Fibroblast of mammary gland (primary cell): ENCODE results near the gene ZNF790.
A peak's percentile ranks its signal among the peaks of the same experiment; 100 is the strongest.
"Not testable (repeated sequence)": the region's sequence is repeated elsewhere in the genome, so short reads cannot be mapped to it uniquely, and the experiment has no call there.

Experiments
- DNase-seq: peaks from one replicate; pipeline ENCODE4 v3.0.0-alpha.2; 2010; ENCODE audit warnings: low read depth
- H3K4me3 ChIP-seq: 2 replicates; pipeline ENCODE4 v1.5.1; 2011; ENCODE audit warnings: low read depth, mild to moderate bottlenecking, low read length, moderate library complexity; ENCODE audit not compliant: control insufficient read depth
- CTCF ChIP-seq: conservative IDR thresholded peaks from 2 replicates; pipeline ENCODE4 v1.5.1; 2011; ENCODE audit warnings: low read depth, low read length, inconsistent platforms; ENCODE audit not compliant: control insufficient read depth, insufficient read depth

The ZNF790 gene

GRCh38 chr19:36807029-36807428 is 31.2 kb downstream of the ZNF790 start:
- TF ChIP-seq CTCF = no peak
- no peak overlapping the region for H3K4me3 ChIP-seq
- DNase-seq = no peak

- TF ChIP-seq CTCF = no peak
- no peak for DNase-seq
- no peak overlapping the region for H3K4me3 ChIP-seq
Observed at GRCh38 chr19:36805364-36805763, 32.8 kb downstream of the ZNF790 start.

GRCh38 chr19:36797786-36798108 is 40.4 kb downstream of the ZNF790 start:
- no peak for DNase-seq
- TF ChIP-seq CTCF = no peak
- H3K4me3 ChIP-seq = peak overlapping the region; percentile 86

GRCh38 chr19:36796714-36796992 is 41.5 kb downstream of the ZNF790 start:
- H3K4me3 ChIP-seq = peak overlapping the region; percentile 86
- no peak for DNase-seq
- no peak for TF ChIP-seq CTCF

- H3K4me3 ChIP-seq = not testable (repeated sequence)
- peak; percentile 21 for DNase-seq
Observed at GRCh38 chr19:36791420-36792141, 46.6 kb downstream of the ZNF790 start.

- H3K4me3 ChIP-seq = no peak overlapping the region
- TF ChIP-seq CTCF = no peak
- DNase-seq = no peak
Observed at GRCh38 chr19:36775768-36776167, 62.4 kb downstream of the ZNF790 start.

GRCh38 chr19:36773223-36773579 is 65.0 kb downstream of the ZNF790 start:
- TF ChIP-seq CTCF = no peak
- no peak for DNase-seq
- peak overlapping the region; percentile 89 for H3K4me3 ChIP-seq
